ENCODE results near the gene CMTM3.
"Not testable (repeated sequence)": the region's sequence is repeated elsewhere in the genome, so short reads cannot be mapped to it uniquely, and the experiment has no call there.

The CMTM3 gene

GRCh38 chr16:66610111-66610820 lies 5.8 kb downstream of the CMTM3 start:
- DNase-seq: no peak

- not testable (repeated sequence) for DNase-seq
These were observed 7.4 kb downstream of the CMTM3 start for GRCh38 chr16:66611911-66612310.

DNA sequence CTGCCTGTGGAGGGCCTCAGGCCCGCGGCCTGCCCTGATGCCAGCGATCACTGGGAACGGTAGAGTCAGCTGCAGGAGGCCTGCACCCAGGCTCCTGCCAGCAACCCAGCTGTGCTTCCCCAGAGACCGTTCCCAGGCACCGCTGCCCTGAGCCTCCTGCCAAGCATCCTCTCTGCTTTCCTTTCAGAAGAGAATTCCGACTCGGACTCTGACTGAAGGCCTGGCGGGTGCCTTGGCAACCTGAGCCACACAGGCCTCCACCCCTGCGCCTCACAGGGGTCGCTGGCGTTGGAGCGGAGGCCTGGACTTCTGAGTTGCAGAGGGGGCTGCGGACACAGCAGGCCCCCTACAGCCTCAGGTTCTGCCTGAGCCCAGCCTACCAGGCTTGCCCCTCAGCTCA lies 7.9 kb downstream of the CMTM3 start:
- DNase-seq: no peak

GRCh38 chr16:66614161-66614802 lies 9.8 kb downstream of the CMTM3 start:
- DNase-seq: no peak

- DNase-seq: no peak
These were observed 11.7 kb downstream of the CMTM3 start for GRCh38 chr16:66616169-66616568.

DNA sequence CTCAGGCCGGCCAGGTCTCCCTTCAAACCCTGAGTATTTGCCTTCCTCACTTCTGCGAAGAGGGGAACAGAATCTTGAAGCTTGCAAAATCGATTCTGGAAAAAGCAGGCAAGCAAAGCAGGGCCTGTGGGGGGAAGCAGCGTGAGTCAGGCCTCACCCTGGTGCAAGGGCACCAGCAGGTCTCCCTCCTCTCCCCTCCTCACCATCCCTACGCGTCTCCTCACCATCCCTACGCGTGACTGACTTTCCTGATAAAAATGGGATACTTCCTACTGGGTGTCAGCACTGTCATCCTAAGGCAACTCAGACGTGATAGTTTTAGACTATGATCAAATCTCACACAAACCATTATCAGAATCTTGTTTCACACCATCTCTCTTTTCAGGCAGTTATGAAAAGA lies 12.1 kb downstream of the CMTM3 start:
- no peak for DNase-seq

DNA sequence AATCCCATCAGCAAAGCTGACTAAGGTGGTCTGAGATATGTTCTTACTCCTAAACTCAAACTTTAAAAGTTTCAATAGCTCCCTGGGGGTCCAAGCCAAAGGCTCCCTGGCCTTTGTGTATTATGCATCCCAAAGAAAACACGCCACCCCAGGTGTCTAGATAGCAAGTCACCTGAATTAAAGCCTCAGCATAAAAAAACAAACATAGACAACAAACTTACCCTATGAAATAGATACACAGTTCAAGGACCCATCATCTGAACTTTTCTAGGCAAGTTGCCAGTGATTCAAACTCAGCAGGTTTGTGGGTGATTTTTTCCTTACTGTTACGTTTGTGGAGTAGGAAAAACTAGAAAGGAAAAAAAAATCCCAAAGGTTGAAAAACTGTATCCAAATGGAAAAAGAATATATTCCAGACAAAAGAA lies 12.5 kb downstream of the CMTM3 start:
- DNase-seq: no peak

GRCh38 chr16:66617728-66618127 lies 13.2 kb downstream of the CMTM3 start:
- no peak for DNase-seq

GRCh38 chr16:66618588-66619375 lies 14.3 kb downstream of the CMTM3 start:
- peak; percentile 97 for DNase-seq

- peak; percentile 88 for DNase-seq
These were observed 15.3 kb downstream of the CMTM3 start for GRCh38 chr16:66619534-66620428.

- no peak for DNase-seq
These were observed 15.9 kb downstream of the CMTM3 start for GRCh38 chr16:66620429-66620795.

GRCh38 chr16:66621973-66622372 lies 17.5 kb downstream of the CMTM3 start:
- no peak for DNase-seq

GRCh38 chr16:66622863-66623262 lies 18.4 kb downstream of the CMTM3 start:
- DNase-seq: no peak

DNA sequence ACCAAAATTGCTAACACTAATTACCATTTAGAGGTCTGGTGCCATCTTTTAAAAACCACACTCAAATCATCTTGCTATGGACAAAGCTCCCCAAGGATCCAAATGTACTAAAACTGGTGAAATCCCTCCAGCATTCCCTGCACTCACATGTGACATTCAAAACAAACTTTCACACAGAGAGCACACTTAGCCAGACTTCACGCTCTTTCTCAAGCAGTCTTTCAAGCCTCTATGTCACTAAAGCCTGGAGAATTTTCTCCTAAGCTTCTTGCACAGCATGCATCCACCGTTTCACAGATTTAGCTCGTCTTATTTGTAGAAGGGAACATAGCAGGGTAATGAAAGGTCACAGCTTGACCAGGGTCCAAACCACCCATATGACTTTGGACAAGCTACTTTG lies 19.3 kb downstream of the CMTM3 start:
- DNase-seq: no peak

GRCh38 chr16:66627611-66628378 lies 23.3 kb downstream of the CMTM3 start:
- not testable (repeated sequence) for DNase-seq

GRCh38 chr16:66629856-66630255 lies 25.4 kb downstream of the CMTM3 start:
- no peak for DNase-seq

DNA sequence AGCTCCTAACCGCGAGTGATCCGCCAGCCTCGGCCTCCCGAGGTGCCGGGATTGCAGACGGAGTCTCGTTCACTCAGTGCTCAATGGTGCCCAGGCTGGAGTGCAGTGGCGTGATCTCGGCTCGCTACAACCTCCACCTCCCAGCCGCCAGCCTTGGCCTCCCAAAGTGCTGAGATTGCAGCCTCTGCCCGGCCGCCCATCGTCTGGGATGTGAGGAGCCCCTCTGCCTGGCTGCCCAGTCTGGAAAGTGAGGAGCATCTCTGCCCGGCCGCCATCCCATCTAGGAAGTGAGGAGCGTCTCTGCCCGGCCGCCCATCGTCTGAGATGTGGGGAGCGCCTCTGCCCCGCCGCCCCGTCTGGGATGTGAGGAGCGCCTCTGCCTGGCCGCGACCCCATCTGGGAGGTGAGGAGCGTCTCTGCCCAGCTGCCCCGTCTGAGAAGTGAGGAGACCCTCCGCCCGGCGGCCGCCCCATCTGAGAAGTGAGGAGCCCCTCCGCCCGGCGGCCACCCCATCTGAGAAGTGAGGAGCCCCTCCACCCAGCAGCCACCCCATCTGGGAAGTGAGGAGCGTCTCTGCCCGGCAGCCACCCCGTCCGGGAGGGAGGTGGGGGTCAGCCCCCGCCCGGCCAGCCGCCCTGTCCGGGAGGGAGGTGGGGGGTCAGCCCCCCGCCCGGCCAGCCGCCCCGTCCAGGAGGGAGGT lies 26.2 kb downstream of the CMTM3 start:
- DNase-seq: not testable (repeated sequence)

DNA sequence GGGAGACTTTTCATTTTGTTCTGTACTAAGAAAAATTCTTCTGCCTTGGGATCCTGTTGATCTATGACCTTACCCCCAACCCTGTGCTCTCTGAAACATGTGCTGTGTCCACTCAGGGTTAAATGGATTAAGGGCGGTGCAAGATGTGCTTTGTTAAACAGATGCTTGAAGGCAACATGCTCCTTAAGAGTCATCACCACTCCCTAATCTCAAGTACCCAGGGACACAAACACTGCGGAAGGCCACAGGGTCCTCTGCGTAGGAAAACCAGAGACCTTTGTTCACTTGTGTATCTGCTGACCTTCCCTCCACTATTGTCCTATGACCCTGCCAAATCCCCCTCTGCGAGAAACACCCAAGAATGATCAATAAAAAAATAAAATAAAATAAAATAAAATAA lies 27.1 kb downstream of the CMTM3 start:
- not testable (repeated sequence) for DNase-seq

DNA sequence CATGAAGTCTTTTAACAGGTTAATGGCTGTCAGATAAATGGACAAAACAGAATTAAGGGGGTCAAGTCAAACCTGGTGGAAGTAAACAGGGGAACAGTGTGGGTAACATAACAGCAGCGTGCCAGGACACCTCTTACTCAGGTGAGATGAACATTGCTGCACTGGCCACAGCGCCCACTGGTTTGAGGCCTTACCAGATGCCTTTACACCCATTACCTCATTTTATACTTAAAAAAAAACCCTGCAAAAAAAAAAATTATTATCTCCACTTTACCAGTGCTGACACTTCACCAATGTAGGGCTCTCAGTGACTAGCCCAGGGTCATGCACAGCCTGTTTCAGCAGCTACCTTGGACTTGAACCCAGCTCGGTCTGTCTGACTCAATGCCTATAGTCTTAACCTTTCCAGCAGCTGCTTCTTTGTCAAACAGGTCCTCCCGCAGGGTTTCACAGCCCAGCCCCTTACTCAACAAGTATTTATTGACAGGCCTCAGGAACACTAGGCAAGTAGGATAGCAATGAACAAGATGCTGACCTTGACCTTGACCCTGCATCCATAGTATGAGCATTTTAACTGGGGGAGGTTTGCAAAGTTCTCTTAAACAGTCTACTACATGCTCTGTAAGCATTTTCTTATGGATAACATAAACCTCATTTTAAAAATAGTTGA lies 30.2 kb downstream of the CMTM3 start:
- no peak for DNase-seq

GRCh38 chr16:66635406-66635805 lies 30.9 kb downstream of the CMTM3 start:
- no peak for DNase-seq

- no peak for DNase-seq
These were observed 31.7 kb downstream of the CMTM3 start for GRCh38 chr16:66636199-66636598.
